ENCODE results near the gene WSB1.

Gene WSB1

DNA sequence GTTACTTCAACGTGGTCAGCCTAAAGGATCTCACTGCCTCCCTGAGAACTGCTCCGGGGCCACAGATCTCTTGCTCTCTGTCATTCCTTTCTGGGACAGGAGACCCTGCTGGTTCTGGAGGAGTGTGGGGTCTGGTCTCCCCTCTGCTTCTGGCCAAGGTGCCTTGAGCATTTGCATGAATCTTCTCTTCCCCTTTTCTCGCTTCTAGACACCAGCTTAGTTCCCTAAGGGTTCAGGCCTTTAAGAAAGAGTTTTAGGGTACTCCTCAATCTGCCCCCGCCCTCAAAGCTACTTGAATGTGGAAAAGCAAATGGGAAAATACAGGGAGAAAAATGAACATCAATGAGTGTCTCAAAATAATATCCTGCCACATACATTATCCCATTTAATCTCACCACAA is 48.1 kb downstream of the WSB1 start:
- Histone ChIP-seq H2AFZ (ENCODE audit: low read length) (no peak overlapping the region), H3F3A (ENCODE audit: insufficient read depth, low read length) (peaks cover 8% of the 10 kb centered on the region), H3K9me3 (ENCODE audit: low read length) (no peaks in the 10 kb centered on the region), H4K20me1 (ENCODE audit: insufficient read depth, low read length) (no peaks in the 10 kb centered on the region), H3K27me3 (ENCODE audit: insufficient read depth, low read length) (no peaks in the 10 kb centered on the region), H3K4me1 (ENCODE audit: insufficient read depth, low read length, severe bottlenecking) (peaks cover 99% of the 10 kb centered on the region), H3K36me3 (ENCODE audit: insufficient read depth, low read length) (no peaks in the 10 kb centered on the region), H3K9ac (ENCODE audit: low read length) (peak overlapping the region; percentile 37; the same call in 1 of the 2 replicates), H3K4me3 (ENCODE audit: low read depth, low read length, poor library complexity, severe bottlenecking) (no peak overlapping the region), H3K79me2 (ENCODE audit: insufficient read depth, low read length) (no peaks in the 10 kb centered on the region), H3K4me2 (ENCODE audit: low read length) (peak overlapping the region; percentile 3; the same call in 1 of the 2 replicates), H3K9me2 (ENCODE audit: low read depth, low read length) (no peaks in the 10 kb centered on the region), H3K27ac (ENCODE audit: low read depth, low read length, poor library complexity, severe bottlenecking) (peak overlapping the region; percentile 96)
- TF ChIP-seq, protein P1, sequence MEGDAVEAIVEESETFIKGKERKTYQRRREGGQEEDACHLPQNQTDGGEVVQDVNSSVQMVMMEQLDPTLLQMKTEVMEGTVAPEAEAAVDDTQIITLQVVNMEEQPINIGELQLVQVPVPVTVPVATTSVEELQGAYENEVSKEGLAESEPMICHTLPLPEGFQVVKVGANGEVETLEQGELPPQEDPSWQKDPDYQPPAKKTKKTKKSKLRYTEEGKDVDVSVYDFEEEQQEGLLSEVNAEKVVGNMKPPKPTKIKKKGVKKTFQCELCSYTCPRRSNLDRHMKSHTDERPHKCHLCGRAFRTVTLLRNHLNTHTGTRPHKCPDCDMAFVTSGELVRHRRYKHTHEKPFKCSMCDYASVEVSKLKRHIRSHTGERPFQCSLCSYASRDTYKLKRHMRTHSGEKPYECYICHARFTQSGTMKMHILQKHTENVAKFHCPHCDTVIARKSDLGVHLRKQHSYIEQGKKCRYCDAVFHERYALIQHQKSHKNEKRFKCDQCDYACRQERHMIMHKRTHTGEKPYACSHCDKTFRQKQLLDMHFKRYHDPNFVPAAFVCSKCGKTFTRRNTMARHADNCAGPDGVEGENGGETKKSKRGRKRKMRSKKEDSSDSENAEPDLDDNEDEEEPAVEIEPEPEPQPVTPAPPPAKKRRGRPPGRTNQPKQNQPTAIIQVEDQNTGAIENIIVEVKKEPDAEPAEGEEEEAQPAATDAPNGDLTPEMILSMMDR (IDR thresholded peaks at IDR 0.05; ENCODE audit: low read length): no peak
- TF ChIP-seq EZH2 (IDR thresholded peaks at IDR 0.05; ENCODE audit: borderline replicate concordance, low read length): no peak

DNA sequence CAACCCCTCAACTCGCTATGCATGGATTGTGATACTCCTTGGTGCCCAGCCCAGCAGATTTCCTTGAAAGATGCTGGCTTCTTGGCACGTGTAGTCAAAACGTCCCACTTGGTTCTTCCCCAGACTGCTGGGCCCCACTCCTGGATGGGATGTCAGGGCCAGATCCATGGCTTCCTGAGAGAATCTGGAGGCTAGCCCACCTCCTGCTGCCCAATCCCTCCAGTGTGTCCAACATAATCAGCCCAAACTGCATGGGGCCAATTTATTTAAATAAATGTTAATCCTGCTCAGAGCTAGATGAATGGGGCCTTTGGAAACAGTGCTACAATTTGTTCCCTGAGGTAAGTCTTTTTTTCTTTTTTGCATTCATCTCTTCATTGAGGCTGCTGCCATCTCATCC is 49.4 kb downstream of the WSB1 start:
- Histone ChIP-seq H3K9ac (ENCODE audit: low read length) (no peak overlapping the region), H2AFZ (ENCODE audit: low read length) (no peak overlapping the region), H3K27ac (ENCODE audit: low read depth, low read length, poor library complexity, severe bottlenecking) (peak overlapping the region; percentile 96), H3K36me3 (ENCODE audit: insufficient read depth, low read length) (no peaks in the 10 kb centered on the region), H3K79me2 (ENCODE audit: insufficient read depth, low read length) (no peaks in the 10 kb centered on the region), H3K9me2 (ENCODE audit: low read depth, low read length) (no peaks in the 10 kb centered on the region), H4K20me1 (ENCODE audit: insufficient read depth, low read length) (no peaks in the 10 kb centered on the region), H3K9me3 (ENCODE audit: low read length) (no peaks in the 10 kb centered on the region), H3K4me1 (ENCODE audit: insufficient read depth, low read length, severe bottlenecking) (peaks cover 97% of the 10 kb centered on the region), H3K4me2 (ENCODE audit: low read length) (no peak overlapping the region), H3K4me3 (ENCODE audit: low read depth, low read length, poor library complexity, severe bottlenecking) (no peak overlapping the region), H3K27me3 (ENCODE audit: insufficient read depth, low read length) (no peaks in the 10 kb centered on the region), H3F3A (ENCODE audit: insufficient read depth, low read length) (peaks cover 8% of the 10 kb centered on the region)
- TF ChIP-seq EZH2 (IDR thresholded peaks at IDR 0.05; ENCODE audit: borderline replicate concordance, low read length): no peak
- TF ChIP-seq, protein P1 (IDR thresholded peaks at IDR 0.05; ENCODE audit: low read length): no peak

DNA sequence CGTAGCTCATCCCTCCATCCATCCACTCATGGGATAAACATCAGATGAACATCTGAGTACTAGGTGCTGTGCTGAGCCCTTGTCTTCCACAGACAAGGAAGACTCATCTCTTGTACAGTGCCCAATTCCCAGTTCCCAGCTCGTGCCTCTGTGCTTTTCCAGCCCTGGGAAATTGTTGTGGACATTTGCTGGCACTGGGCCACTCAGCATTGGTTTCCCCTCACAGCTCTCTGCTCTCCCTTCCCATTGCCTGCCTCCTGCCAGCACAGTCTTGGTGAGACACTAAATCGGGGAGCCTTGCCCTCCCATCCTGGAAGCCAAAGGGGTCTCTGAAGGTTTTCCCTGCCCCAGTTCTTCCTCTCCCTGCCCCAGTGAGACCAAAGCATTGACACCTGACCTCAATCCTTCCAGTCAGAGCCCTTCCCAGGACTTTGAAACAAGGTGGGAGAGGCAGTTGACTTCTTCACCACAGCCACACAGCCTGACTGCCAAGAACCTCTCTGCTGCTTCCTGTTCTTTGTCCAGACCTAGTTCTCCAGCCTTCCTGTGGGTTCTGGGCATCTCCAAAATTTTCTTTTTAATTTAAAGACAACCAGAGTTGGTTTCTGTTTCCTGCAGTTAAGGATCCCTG is 50.2 kb downstream of the WSB1 start:
- Histone ChIP-seq H4K20me1 (ENCODE audit: insufficient read depth, low read length) (no peaks in the 10 kb centered on the region), H3K9ac (ENCODE audit: low read length) (no peak overlapping the region), H3K36me3 (ENCODE audit: insufficient read depth, low read length) (no peaks in the 10 kb centered on the region), H3K27me3 (ENCODE audit: insufficient read depth, low read length) (no peaks in the 10 kb centered on the region), H2AFZ (ENCODE audit: low read length) (no peak overlapping the region), H3K4me3 (ENCODE audit: low read depth, low read length, poor library complexity, severe bottlenecking) (no peak overlapping the region), H3K9me2 (ENCODE audit: low read depth, low read length) (no peaks in the 10 kb centered on the region), H3F3A (ENCODE audit: insufficient read depth, low read length) (peaks cover 5% of the 10 kb centered on the region), H3K9me3 (ENCODE audit: low read length) (no peaks in the 10 kb centered on the region), H3K79me2 (ENCODE audit: insufficient read depth, low read length) (no peaks in the 10 kb centered on the region), H3K4me2 (ENCODE audit: low read length) (0 out of 2 replicates have a peak overlapping the region, but pooled peaks have one; percentile 4), H3K4me1 (ENCODE audit: insufficient read depth, low read length, severe bottlenecking) (peaks cover 95% of the 10 kb centered on the region), H3K27ac (ENCODE audit: low read depth, low read length, poor library complexity, severe bottlenecking) (peak overlapping the region; percentile 96)
- TF ChIP-seq, protein P1 (IDR thresholded peaks at IDR 0.05; ENCODE audit: low read length): no peak
- no peak for TF ChIP-seq EZH2 (IDR thresholded peaks at IDR 0.05; ENCODE audit: borderline replicate concordance, low read length)
